ENCODE measurements around the gene SORT1. TPM values are rescaled to one million over a fixed set of nuclear protein-coding genes. Genes with fewer than 3 reads are reported as not detected.

SORT1 gene
- total RNA-seq, 1 donor = 38.4 TPM

DNA sequence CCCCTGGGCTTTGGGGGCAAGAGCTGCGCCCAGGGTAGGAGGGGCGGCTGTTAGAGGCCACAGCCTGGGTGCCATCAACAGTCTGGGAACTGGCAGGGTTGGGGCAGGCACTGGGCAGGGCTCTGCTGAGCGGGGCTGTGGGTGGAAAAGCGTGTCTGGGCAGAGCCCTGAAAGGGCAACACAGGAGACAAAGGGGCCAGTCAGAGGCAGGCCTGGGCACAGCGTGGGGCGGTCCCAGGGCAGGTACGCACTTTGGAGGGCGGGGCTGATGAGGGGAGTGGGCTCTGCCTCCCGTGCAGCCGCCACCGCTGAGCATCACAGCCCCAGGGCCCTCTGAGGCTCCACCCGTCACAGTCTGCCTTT, 134.5 kb downstream of the SORT1 start:
- H3K4me3 ChIP-seq (ENCODE audit: low read depth, low read length) = no peak overlapping the region
- TF ChIP-seq, protein P1, sequence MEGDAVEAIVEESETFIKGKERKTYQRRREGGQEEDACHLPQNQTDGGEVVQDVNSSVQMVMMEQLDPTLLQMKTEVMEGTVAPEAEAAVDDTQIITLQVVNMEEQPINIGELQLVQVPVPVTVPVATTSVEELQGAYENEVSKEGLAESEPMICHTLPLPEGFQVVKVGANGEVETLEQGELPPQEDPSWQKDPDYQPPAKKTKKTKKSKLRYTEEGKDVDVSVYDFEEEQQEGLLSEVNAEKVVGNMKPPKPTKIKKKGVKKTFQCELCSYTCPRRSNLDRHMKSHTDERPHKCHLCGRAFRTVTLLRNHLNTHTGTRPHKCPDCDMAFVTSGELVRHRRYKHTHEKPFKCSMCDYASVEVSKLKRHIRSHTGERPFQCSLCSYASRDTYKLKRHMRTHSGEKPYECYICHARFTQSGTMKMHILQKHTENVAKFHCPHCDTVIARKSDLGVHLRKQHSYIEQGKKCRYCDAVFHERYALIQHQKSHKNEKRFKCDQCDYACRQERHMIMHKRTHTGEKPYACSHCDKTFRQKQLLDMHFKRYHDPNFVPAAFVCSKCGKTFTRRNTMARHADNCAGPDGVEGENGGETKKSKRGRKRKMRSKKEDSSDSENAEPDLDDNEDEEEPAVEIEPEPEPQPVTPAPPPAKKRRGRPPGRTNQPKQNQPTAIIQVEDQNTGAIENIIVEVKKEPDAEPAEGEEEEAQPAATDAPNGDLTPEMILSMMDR (IDR thresholded peaks at IDR 0.05; ENCODE audit: insufficient read depth, low read depth, low read length) = no peak
- no peak for DNase-seq (ENCODE audit: low read depth)

DNA sequence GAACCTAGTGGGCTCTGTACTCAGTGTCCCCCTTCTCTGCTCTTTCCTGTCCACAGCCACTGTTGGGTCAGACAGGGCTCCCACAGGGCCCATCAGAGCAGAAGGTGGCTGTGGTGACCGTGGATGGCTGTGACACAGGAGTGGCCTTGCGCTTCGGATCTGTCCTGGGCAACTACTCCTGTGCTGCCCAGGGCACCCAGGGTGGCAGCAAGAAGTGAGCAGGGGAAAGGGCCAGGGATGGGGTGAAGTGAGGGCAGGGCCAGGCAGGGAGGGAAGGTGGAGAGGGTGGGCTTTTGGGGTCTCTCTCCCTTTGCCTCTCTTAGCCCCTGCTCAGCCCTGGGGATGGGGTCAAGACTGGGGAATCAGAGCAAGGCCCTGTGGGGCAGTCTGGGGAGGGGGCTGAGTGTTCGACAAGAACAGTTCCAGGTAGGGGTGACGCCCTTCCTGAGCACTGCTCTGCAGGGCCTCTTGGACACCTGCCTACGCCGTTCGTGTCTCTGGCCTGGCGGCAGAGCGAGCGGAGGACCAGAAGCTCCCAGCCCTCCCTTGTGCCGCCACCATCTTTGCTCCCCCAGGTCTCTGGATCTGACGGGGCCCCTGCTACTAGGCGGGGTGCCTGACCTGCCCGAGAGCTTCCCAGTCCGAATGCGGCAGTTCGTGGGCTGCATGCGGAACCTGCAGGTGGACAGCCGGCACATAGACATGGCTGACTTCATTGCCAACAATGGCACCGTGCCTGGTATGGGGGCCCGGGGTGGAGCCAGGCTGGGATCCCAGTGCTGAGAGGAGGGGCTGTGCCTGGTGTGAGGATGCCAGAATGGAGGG, 135.3 kb downstream of the SORT1 start:
- DNase-seq (ENCODE audit: low read depth) = no peak
- TF ChIP-seq, protein P1 (IDR thresholded peaks at IDR 0.05; ENCODE audit: insufficient read depth, low read depth, low read length) = no peak
- no peak overlapping the region for H3K4me3 ChIP-seq (ENCODE audit: low read depth, low read length)

DNA sequence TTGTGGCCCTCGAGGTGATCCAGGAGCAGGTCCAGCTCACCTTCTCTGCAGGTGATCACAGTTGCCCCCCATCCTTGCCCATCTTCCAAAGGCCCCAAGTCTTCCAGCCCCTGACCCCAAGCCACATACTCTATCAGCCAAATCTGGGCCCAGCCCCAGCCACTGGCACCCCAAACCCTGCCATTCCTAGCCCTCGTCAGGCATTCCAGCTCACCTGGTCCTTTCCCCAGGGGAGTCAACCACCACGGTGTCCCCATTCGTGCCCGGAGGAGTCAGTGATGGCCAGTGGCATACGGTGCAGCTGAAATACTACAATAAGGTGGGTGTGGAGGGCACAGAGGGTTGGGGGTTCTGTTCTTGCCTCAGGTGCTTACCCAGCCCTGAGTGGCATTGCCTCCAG, 136.1 kb downstream of the SORT1 start:
- no peak for DNase-seq (ENCODE audit: low read depth)
- H3K4me3 ChIP-seq (ENCODE audit: low read depth, low read length) = no peak overlapping the region
- TF ChIP-seq, protein P1 (IDR thresholded peaks at IDR 0.05; ENCODE audit: insufficient read depth, low read depth, low read length) = no peak

DNA sequence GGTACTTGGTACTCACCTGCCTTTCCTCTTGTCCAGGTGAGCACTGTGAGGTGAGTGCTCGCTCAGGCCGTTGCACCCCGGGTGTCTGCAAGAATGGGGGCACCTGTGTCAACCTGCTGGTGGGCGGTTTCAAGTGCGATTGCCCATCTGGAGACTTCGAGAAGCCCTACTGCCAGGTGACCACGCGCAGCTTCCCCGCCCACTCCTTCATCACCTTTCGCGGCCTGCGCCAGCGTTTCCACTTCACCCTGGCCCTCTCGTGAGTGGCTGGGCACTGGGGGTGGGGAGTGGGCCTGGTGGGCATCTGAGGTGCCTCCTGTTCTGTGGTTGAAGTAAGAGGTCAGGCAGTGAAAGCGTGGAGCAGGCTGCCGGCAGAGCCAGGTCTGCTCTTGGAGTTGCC, 136.7 kb downstream of the SORT1 start:
- H3K4me3 ChIP-seq (ENCODE audit: low read depth, low read length) = no peak overlapping the region
- DNase-seq (ENCODE audit: low read depth) = no peak
- TF ChIP-seq, protein P1 (IDR thresholded peaks at IDR 0.05; ENCODE audit: insufficient read depth, low read depth, low read length) = no peak

DNA sequence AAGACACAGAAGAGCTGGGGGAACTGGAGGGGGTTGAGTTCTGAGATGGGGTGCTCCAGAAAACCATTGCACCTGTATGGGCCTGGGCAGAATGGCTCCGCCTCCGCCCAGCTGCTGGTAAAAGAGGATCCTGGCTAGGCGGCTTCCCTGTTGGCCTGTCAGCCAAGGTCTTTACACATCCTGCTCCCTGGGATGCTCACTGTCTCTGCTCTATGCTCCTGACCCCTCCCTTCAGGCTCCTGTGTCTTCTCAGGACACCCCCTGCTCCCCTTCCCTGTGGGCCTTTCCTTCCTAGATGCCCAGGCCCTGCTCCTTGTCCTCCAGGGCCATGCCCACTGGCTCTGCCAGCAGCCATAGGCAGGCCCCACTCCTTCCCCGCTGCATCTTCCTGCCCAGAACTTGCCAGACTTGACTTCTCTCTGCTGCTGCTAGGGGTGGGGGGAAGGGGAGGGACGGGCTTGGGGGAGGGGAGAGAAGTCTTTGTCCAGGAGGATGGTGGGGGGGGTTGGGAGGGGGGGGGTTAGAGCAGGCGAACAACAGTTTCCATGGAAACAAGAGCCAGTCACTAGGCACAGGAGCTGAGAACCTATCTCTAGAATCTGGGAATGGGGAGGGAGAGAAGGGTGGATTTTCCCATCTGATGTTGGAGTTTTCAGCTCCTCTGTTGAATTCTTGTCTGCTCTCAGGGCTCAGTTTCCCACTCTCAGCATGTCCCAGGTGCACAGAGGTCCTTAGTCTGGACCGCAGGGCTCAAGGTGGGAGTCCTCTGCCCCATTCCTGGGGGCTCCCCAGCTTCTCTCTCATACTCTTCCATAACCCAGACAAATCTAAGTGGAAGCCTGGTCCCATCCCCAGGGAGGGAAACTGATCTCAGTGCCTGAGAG, 137.8 kb downstream of the SORT1 start:
- DNase-seq (ENCODE audit: low read depth) = no peak
- no peak overlapping the region for H3K4me3 ChIP-seq (ENCODE audit: low read depth, low read length)
- TF ChIP-seq, protein P1 (IDR thresholded peaks at IDR 0.05; ENCODE audit: insufficient read depth, low read depth, low read length) = no peak

Other genes starting within 250 kb of the SORT1 start
- 235 and 310 TPM in 2 replicates for gene SARS1, start 184.0 kb downstream of the SORT1 start, total RNA-seq
- 1.3 TPM in 2 replicates for gene CELSR2, start 148.4 kb downstream of the SORT1 start, total RNA-seq
- 14.2 and 23.3 TPM in 2 replicates for gene PSRC1, start 114.8 kb downstream of the SORT1 start, total RNA-seq
- not detected in 2 replicates for gene MYBPHL, start 90.9 kb downstream of the SORT1 start, total RNA-seq
- 70.2 and 119 TPM in 2 replicates for gene PSMA5, start 28.5 kb upstream of the SORT1 start, total RNA-seq
- 4.5 and 10.8 TPM in 2 replicates for gene SYPL2, start 68.6 kb upstream of the SORT1 start, total RNA-seq
- 3.9 and 4.7 TPM in 2 replicates for gene ATXN7L2, start 86.0 kb upstream of the SORT1 start, total RNA-seq
- 4.7 and 6.1 TPM in 2 replicates for gene CYB561D1, start 96.2 kb upstream of the SORT1 start, total RNA-seq
- 0.97 and 3.5 TPM in 2 replicates for gene AMIGO1, start 111.8 kb upstream of the SORT1 start, total RNA-seq
- gene GPR61, start 142.0 kb upstream of the SORT1 start, total RNA-seq = under 0.01 TPM in 1 of 2 replicates, not detected in the other
- 14.2 and 17.3 TPM in 2 replicates for gene GNAI3, start 150.7 kb upstream of the SORT1 start, total RNA-seq
- under 0.01 and 0.43 TPM in 2 replicates for gene GNAT2, start 221.7 kb upstream of the SORT1 start, total RNA-seq
- 90.5 and 107 TPM in 2 replicates for gene AMPD2, start 221.9 kb upstream of the SORT1 start, total RNA-seq